GM18870 (cell line): ENCODE results near the gene KCTD16.

ENCODE experiments used
- ATAC-seq: cut with Tn5 transposase; IDR thresholded peaks from one replicate; pipeline ENCODE4 v1.9.1; 2021; ENCODE audit warnings: moderate library complexity; ENCODE audit not compliant: unreplicated experiment

KCTD16 gene

DNA sequence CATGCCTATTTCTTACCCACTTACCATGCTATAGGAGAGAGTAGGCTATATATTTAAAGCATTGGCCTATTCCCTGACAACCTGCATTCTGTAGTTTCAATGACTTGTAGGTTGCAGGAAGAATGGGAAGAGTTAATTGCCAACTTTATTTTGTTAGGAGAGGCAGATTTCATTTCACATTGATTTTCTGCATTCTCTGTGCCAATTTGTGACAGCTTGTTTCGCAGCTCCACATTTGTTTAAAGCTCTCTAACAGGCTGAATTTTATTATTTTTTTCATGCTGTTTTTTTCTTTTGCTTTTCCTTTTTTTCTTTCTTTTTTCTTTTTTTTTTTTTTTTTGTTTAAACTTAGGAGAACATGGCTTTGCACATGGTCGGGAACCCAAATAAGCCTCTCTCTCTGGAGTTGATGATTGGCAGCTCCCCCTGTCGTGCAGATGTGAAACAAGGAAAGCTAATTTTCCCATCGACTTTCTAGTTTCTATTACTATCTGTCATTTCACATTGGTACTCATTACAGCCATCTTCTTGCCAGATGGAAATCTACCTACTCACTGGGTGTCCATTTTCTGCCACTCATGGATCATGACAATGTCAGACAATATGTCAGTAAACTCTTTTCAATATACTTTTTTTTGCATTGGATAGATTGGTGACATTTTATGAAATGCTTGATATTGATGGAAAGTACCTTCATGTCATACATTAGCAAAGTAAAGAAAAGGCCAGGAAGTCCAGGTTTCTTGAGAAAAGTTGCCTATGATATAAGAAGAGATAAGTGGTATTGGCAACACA is 223.2 kb downstream of the KCTD16 start:
- no peak for ATAC-seq

DNA sequence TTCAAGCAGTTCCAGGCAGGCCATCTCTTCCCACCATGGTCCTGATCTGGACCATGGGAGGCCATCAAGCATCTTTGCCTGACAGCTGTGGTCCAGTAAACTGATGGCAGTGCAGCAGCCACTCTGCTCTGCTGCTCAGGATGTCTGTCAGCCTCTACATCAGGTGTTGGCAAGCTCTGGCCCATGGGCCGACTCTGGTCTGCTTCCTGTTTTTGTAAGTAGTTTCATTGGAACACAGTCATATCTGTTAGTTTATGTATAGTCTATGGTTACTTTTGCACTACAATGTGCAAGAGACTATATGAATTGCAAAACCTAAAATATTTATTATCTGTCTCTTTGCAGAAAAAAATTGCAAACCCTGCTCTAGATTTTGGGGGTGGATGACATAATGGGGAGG is 225.0 kb downstream of the KCTD16 start:
- peak; percentile 59 for ATAC-seq

DNA sequence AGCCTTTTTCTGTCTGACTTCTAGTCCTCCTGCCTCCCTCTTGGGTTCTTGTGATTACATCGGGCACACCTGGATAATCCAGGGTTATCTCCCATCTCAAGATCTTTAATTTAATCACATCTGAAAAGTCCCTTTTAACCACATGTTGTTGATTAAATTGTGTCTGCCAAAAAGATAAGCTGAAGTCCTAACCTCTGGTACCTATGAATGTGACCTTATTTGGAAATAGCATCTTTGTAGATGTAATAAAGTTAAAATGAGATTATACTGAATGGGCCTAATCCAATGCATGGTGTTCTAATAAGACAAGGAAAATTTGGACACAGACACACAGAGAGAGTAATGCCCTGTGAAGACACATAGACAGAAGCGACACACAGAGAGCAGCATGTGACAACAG is 232.4 kb downstream of the KCTD16 start:
- no peak for ATAC-seq

DNA sequence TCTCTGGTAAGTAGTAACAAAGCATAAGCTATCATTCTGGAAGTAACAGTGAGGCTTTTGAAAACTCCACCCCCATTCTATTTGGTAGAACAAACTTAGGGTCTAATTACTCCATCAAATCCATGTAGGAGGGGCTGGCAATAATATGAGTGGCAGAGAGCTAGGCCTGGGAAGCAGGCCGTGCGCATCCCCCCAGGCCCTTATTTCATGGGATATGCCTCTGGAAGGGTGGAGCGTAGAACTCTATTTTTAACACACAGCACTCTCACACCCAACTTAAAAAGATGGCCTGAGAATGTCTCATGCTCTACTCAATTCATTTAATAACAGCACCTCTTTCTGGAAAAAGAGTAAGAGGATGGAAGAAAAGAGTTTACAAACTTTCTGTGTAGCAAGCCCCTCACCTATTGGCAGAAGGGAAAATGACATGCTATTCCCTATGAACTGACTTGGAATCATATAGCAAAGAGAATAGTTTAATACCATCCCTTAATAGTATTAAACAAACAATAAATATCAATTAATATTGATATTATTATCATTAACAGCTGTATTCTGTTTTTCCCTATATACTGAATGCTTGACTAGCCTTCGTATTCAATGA is 233.2 kb downstream of the KCTD16 start:
- ATAC-seq: no peak

DNA sequence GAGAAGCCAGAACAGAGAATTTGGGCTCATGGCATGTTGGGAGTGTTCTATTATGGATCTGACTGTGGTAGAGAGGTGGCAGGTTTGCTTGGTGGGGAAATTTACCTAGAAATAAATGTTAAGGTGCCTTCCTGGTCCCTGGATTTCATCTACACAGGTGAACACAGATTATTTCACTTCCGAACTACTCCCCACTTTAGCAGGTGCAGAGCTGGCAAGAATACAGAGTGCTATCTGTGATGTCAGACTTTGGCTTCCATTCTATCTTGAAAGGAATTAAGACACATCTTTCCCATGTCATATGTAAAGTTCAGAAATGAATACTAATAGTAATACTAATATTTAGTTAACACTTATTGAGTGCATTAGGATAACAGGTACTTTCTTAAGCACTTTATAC is 234.0 kb downstream of the KCTD16 start:
- no peak for ATAC-seq

DNA sequence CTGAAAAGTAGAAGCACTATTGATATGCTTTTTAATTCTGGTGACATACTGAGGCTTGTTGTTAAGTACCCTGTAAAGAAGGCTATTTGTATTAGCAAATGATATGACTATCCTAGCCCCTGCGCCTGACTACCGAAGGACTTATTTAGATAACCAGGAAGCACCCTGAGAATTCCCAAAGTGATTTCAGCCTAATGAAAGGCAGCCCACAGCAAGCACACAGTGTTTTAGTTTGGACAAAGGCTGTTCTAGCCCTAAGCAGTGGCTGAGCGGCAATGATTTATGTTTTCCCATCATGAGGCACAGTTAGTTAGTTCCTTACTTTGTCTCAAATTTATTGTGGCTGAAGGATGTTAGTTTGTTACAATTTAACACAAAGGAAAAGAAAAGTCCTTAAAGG is 235.3 kb downstream of the KCTD16 start:
- ATAC-seq: no peak

DNA sequence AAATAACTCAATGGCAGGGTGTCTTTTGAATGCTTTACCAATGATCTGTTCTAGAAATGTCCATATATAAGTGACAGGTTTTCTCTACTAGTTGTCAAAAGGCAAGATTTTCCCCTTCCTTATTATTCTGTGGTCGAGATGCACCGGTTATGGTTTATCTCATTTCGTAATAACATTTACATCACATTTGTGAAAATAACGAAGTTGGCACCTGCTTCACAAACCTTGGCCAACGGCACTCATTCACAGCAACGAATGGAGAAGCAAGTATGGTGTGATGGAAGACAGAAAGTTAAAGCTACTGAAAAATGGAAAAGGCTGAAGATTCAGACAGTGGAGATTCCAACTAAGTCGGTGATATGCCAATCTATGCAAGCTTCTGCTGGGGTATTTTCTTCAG is 235.8 kb downstream of the KCTD16 start:
- no peak for ATAC-seq

DNA sequence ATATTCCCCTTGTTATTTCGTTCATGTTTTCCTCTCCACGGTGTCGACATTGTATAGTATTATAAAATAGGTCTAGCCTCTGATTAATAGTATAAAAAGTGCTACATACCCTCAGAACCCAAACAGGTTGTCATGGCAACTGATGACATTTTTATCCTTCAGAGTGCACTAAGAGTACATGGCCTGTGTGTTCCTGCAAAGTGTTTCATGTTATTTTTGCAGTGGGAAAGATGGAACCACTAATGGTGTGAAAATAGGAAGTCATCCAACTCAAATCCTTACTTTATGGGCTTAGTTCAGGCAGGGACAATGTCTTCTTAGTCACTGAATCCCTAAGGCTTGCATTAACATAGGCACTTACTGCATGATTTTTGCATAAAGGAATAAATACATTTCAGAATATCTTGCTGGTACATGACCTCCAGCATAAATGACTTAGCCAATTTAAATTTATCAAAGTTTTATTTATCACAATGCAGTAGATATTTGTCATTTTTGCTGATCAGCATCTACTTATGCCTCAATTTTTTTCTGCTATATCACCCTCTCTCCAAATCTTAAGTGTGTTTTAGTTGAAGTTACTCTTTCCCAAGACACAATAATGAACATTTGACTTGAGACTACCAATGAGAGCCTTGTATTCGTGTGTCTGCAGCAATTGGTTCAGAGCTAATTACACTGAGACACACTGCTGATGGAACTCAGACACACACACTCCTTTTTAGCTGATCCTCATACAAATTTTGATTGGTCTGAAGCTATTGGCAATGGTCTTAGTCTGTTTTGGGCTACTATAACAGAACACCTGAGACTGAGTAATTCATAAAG is 243.7 kb downstream of the KCTD16 start:
- ATAC-seq: no peak

DNA sequence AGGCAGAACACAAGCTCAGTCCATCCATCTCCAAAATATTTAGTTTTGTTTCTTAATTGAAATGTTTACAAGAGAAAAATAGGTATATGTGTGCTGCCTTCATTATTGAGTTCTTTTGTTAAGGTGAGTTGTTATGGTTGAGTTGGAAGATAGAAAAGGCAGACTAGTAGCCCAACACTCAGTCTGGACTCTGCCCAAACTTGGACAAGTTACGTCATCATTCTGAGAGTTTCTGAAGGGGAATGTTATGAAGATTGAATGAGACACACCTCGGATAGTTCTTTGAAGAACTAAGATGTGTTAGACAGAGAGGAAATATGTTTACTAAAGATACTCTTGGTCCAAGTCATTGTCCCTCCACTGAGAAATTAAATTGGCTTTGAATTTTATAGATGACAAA is 245.5 kb downstream of the KCTD16 start:
- ATAC-seq: no peak

DNA sequence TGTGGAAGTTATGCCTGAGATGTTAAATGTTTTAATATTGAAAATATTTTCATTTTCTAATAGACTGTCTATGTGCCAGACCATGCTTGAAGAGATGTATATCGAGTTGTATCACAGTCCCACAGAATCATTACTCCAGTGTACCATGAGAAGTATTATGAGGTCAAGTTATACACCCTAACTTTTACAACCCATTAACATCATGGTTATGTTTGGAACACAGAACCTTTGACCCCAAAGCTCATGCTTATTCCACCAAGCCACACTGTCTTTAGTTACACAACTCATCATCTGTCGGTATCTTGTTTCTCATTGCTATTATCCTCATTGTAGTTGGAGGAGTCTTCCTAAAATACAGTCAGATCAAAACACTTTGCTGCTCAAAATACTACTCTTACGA is 248.0 kb downstream of the KCTD16 start:
- ATAC-seq: no peak

DNA sequence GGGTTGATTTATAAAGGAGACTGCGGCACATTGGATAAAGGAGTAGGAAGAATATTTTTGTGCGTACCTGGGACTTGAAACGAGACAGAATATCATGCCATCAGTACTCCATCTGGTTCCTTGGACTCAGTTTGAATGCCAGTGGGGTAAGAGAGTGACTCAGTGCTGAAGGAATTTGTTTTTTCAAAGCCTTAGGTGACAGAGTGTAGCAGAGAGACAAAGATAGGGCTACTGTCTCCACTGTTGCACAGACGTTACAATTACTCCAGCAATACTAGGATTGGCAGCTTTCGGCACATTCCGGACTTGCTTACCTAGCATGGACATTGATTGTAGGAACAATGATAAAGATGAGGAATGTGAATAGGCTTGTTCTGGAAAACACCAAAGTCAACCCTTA is 250.7 kb downstream of the KCTD16 start:
- no peak for ATAC-seq

DNA sequence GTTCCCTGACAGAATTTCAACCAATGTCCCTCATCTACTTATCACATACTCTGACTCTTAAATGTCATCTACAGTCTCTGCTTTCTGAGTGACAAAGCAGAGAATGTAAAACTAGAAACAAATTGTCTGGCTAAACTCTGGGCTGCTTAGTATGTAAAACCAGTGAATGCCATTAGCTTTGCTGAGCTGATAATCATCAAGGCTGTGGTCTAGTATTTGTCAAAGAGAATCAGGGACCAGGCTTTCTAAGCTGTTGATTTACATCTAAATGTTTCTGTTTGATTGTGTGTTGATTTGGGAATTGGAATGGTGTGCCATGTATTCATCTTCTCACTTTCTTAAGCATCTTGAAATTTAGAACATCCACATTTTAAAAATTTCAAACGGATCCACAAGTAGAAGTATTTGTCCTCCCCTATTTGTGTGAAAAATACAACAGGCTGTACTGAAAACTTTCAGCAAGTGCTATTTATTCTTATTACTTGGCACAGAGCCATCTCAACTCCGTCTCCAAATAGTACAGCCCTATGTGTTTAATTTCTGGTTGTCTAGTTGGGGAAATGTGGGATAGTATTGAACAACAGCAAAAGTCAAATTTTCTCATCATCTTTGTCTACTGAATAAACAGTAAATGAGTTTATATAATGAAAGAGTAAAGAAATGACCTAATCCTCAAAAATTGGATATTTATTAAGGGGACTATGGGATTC is 251.5 kb downstream of the KCTD16 start:
- no peak for ATAC-seq

DNA sequence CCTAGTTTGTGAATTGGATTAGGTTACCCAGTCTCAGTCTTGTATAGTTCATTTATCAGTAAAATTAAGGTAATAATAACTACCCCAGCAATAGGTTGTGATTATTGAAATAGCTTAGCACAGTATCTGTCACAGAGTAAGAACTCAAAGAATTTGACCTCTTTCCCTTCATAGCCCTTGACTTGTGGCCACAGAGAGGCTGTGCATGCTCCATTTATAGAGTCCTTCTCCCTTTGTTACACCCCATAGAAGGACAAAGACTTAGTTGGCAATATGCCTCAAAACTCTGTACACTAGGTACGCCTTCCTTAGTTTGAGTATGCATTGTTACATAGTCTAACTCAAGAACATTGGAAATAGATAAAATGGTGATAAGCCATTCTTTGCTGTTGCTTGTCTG is 257.2 kb downstream of the KCTD16 start:
- no peak for ATAC-seq

DNA sequence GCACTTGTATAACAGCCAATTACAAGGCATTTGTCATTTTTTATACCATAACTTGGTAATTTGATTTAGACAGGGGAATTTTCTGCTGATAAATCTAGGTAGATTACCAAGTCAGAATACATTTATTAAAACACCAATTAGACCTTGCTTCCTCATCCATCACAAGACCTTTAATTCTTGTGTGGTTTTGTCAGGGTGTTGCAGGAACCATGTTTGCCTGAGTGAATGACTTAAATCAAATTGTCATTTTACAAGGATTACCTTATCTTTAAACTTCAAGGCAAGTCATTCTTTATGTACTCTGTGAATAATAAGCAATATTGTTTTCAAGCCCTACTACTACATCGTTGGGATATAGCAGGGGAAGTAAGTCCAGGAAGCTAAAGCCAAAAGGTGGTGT is 257.7 kb downstream of the KCTD16 start:
- no peak for ATAC-seq

DNA sequence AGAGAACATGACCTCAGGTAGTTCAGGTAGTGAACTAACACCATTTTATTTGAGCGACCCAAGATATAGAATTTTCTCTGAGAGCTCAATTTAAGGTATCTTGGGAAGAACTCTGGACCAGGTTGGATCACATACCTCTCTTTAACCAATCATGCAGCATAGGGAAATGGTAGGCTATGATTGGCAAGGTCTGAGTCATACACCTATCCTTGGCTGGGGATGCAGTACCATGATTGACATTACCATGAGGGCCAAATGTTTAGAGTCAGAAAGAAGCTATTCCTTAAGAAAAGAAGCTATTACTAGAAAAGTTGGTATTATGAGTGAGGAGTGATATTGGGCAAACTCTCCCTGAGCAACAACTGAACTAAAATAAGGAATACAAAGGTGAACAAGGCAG is 258.7 kb downstream of the KCTD16 start:
- no peak for ATAC-seq

DNA sequence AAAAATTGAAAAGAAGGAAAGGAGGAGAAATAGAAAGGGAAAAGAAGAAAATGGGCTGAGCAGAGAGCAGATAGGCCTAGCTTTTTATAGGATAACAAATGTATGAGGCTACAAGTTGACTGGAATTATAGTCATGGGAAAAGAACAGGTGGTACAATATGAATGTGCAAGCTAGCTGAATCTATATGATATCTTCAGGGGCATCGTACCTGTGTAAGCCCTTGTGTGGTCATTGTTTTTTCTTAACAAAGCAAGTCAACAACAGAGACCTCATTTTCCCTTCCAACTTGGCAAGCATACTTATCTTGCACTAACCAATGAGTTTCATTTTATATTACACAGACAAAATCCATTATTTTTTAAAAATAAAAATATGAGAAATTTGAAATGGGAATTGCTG is 259.2 kb downstream of the KCTD16 start:
- ATAC-seq: no peak

DNA sequence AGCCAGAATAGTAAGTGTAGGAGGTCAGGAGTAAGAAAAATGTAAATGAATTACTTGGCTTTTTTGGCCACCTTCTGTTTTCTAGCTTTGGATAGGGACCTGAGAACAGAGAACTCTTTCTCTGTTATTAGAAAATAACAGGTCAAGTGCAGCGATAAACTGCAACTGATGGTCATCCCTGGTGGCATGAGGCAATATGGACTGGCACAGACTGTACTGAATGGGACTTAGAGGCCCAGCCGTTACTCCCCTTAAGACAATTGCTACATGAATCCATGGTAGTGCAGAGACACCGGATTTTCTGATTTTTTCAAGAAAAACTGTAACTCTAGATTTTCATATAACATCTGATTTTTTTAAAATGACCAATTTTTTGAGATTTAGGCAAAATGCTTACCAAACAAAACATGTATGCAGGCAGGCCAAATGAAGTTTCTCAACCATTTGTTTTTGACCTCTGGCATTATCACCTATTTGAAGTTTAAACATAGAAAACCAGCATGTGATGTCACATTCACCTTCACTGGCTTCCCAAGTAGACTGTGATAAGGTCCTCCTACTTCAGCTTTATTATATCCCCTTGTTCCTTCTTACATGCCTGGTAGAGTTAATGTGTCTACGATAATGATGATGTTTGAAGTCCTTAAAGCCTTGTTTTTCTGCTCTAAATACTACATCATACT is 262.6 kb downstream of the KCTD16 start:
- ATAC-seq: no peak

DNA sequence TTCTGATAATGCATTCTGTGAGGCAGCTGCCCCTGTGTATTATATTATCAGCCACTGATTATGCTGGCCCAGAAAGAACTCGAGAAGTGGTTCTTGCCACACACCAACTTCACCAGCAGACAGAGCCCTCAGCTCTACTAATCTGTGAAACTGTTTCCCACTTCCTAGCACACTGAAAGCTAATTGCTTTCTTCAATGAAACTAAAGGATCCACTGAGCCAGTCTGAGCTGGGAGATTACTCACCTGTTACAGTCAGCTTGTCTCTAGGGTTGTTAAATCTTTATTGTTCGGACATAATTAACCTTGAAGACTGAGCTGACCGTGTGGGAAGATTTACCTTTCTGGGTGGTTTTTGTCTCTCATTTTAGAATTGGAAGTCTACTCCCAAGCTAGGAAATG is 263.2 kb downstream of the KCTD16 start:
- no peak for ATAC-seq

DNA sequence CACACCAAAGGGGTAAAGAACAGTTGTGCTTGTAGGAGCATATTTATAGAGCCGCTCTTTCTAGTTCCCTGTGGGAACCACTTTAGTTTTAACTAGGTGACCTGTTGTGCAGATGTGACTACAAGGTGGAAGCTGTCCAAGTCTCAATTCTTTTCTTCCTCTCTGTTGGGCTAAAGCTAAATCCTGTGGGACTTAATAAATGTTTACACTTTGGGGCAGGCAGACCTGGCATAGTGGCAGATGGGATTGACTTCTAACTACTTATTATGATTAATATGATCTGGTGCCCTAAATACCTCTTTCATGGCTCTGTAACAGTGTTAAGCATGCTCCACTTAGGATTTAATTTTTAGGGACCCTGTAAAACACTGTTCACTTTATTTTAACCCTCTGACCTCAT is 265.3 kb downstream of the KCTD16 start:
- ATAC-seq: no peak

DNA sequence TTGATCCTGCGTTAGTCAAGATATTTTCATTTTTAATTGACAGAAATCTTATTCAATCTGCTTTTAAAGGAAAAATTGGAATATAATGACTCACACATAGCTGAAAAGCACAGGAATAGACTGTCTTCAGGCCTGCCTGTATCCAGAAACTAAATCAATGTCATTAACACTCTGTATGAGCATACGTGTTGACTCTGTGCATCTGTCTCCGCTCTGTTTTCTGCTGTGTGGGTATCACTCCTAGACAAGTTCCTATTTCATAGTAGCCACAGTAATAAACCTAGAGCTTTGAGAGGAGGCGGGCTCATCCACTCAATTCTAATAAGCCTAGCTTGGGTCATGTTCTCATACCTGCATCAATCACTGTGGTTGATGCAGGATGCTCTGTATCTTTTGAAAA is 267.6 kb downstream of the KCTD16 start:
- ATAC-seq: no peak

DNA sequence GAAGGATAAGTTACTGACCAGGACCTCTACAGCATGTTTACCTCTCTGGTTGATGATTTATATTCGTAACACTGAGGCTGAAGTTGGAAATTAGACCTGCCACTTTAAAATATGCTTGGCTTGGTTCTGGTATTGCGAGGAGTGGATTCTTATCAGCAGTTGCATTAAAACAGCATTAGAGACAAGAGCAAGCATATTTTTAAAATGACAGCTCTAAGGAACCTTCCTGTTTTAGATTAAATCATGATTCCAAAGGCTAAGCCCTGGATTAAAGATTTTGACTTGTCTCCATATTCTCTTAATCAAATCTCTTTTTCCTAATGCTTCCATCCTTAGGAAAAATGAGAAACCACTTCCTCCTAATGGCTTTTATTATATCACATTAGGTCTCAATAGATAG is 277.8 kb downstream of the KCTD16 start:
- ATAC-seq: no peak
